Testis (tissue), 3 donors: Measurements from ENCODE around the gene C12orf57. TPM values are rescaled to one million over a fixed set of nuclear protein-coding genes. Genes with fewer than 3 reads are reported as not detected.

Experiments
- DNase-seq: peaks from one replicate; pipeline ENCODE4 v3.0.0-alpha.2; 2019
- H3K27ac ChIP-seq, 2 donors: fragments of 200-600 bp; sonication (generic); one replicate each; pipeline ENCODE4 v1.5.1; 2019
- H3K27me3 ChIP-seq: fragments of 200-600 bp; sonication (generic); one replicate; pipeline ENCODE4 v1.5.1; 2019
- H3K36me3 ChIP-seq: fragments of 200-600 bp; sonication (generic); one replicate; pipeline ENCODE4 v1.5.1; 2017; ENCODE audit warnings: low read depth; ENCODE audit errors: missing control alignments
- H3K4me1 ChIP-seq: fragments of 200-600 bp; sonication (generic); one replicate; pipeline ENCODE4 v1.5.1; 2019
- H3K4me3 ChIP-seq, 2 donors: fragments of 200-600 bp; sonication (generic); one replicate each; pipeline ENCODE4 v1.5.1; 2017 to 2019
- H3K9me3 ChIP-seq: fragments of 200-600 bp; sonication (generic); one replicate; pipeline ENCODE4 v1.5.1; 2017
- POLR2A ChIP-seq: fragments of 450-650 bp; IDR thresholded peaks from one replicate; pipeline ENCODE4 v1.6.1; 2017; ENCODE audit warnings: antibody characterized with exemption, mild to moderate bottlenecking, moderate library complexity
- WGBS, 2 donors: methylation state at CpG; one replicate each; pipeline ENCODE4 v1.1.5; 2018; 5-methylcytosine and 5-hydroxymethylcytosine counted together
- intact Hi-C: fragments of 100-400 bp; cut with DNase I; formaldehyde crosslinking; loops from one replicate; pipeline ENCODE4 v1.15.1; 2023; ENCODE audit warnings: low total_unique reads
- polyA plus RNA-seq: library from polyadenylated mRNA; stranded (reverse); fragments of 350-450 nt; fragmentation: Illumina TruSeq; extraction: RNeasy Lipid Tissue Mini Kit (QIAGEN cat#74804); gene quantifications from one replicate; pipeline ENCODE4 v1.2.3, GENCODE V29; 2014; ENCODE audit warnings: low read depth, low replicate concordance; ENCODE audit not compliant: insufficient read depth
- total RNA-seq, 2 donors: library from RNA; depleted of rRNA; stranded (reverse); fragments of >200 nt; gene quantifications; one replicate each; pipeline ENCODE4 v1.2.3, GENCODE V29; 2016
- TF ChIP-seq, protein P1 (sequence below), 3 experiments: fragments of 450-650 bp in 2 of 3; fragments of 200-600 bp in 1 of 3; sonication (generic) in 1 of 3; IDR thresholded peaks; one replicate each; pipeline ENCODE4 v1.5.1; 2016 to 2019; ENCODE audit warnings: antibody characterized with exemption in 3 of 3, mild to moderate bottlenecking in 2 of 3, moderate library complexity in 1 of 3

C12orf57 gene
- total and polyA plus RNA-seq, 3 donors from 2014 or later = 141 to 236 (median 143) TPM

DNA sequence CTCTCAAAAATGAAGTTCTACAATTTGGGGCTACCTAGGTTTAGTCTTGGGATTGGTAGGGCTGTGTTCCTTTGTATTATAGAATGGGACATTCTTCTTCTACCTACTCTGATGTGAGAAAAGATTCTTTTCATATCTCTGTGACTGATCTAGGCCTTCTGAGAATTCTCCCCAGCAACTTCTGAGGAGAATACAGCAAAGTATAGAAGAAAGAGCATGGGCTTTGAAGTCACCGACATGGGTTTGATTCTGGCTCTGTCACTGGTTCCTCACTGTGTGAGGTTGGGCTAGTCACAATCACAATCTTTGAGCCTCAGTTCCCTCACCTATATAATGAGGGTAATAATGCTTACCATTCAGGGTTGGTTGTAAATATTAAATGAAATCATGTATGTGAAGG, 11.1 kb upstream of the C12orf57 start:
- TF ChIP-seq, protein P1, sequence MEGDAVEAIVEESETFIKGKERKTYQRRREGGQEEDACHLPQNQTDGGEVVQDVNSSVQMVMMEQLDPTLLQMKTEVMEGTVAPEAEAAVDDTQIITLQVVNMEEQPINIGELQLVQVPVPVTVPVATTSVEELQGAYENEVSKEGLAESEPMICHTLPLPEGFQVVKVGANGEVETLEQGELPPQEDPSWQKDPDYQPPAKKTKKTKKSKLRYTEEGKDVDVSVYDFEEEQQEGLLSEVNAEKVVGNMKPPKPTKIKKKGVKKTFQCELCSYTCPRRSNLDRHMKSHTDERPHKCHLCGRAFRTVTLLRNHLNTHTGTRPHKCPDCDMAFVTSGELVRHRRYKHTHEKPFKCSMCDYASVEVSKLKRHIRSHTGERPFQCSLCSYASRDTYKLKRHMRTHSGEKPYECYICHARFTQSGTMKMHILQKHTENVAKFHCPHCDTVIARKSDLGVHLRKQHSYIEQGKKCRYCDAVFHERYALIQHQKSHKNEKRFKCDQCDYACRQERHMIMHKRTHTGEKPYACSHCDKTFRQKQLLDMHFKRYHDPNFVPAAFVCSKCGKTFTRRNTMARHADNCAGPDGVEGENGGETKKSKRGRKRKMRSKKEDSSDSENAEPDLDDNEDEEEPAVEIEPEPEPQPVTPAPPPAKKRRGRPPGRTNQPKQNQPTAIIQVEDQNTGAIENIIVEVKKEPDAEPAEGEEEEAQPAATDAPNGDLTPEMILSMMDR (IDR thresholded peaks at IDR 0.05) = no peak
- TF ChIP-seq POLR2A = no peak
- no peak for DNase-seq
- no peaks in the 10 kb centered on the region for H3K36me3 ChIP-seq
- no peak overlapping the region for H3K27ac ChIP-seq
- no peaks in the 10 kb centered on the region for H3K9me3 ChIP-seq
- intact Hi-C loops = no loop called here
- H3K4me1 ChIP-seq = peaks cover 37% of the 10 kb centered on the region
- WGBS, 2 donors = 71 to 89% methylated on average over 1 of the region's 1 CpG
- no peaks in the 10 kb centered on the region for H3K27me3 ChIP-seq
- H3K4me3 ChIP-seq = no peak overlapping the region

GRCh38 chr12:6934110-6934509, 9.7 kb upstream of the C12orf57 start:
- 25 to 48% methylated on average over 8 of the region's 8 CpGs for WGBS, 2 donors
- no peak for DNase-seq

GRCh38 chr12:6935371-6936193, 8.2 kb upstream of the C12orf57 start:
- no peak for DNase-seq
- Histone ChIP-seq H3K9me3 (no peaks in the 10 kb centered on the region), H3K4me1 (peaks cover 33% of the 10 kb centered on the region), H3K4me3 (no peak overlapping the region), H3K27ac (no peak overlapping the region), H3K36me3 (no peaks in the 10 kb centered on the region), H3K27me3 (no peaks in the 10 kb centered on the region)
- intact Hi-C loops = no loop called here
- 64 to 69% methylated on average over 14 of the region's 14 CpGs for WGBS, 2 donors
- TF ChIP-seq, protein P1 (IDR thresholded peaks at IDR 0.05) = no peak
- no peak for TF ChIP-seq POLR2A

More at GRCh38 chr12:6934110-6934509, 9.7 kb upstream of the C12orf57 start:
- intact Hi-C loops = no loop called here
- peak overlapping the region; percentile 18 to 49 for H3K27ac ChIP-seq
- H3K36me3 ChIP-seq = no peaks in the 10 kb centered on the region
- H3K27me3 ChIP-seq = no peaks in the 10 kb centered on the region
- H3K4me3 ChIP-seq = no peak overlapping the region
- H3K9me3 ChIP-seq = no peaks in the 10 kb centered on the region
- peaks cover 44% of the 10 kb centered on the region for H3K4me1 ChIP-seq
- TF ChIP-seq, protein P1 (IDR thresholded peaks at IDR 0.05) = no peak
- no peak for TF ChIP-seq POLR2A

- 77 to 80% methylated on average over 3 of the region's 3 CpGs for WGBS, 2 donors
- intact Hi-C loops = no loop called here
These were observed 7.6 kb upstream of the C12orf57 start for GRCh38 chr12:6936194-6936635.

More at GRCh38 chr12:6936194-6936635, 7.6 kb upstream of the C12orf57 start:
- peak overlapping the region in 1 of 2 donors; percentile 88 for H3K27ac ChIP-seq
- no peaks in the 10 kb centered on the region for H3K9me3 ChIP-seq
- H3K36me3 ChIP-seq = no peaks in the 10 kb centered on the region
- TF ChIP-seq, protein P1 (IDR thresholded peaks at IDR 0.05) = no peak
- no peak for TF ChIP-seq POLR2A
- no peaks in the 10 kb centered on the region for H3K27me3 ChIP-seq
- peaks cover 33% of the 10 kb centered on the region for H3K4me1 ChIP-seq
- H3K4me3 ChIP-seq = no peak overlapping the region
- no peak for DNase-seq
